GM12878 (cell line): ENCODE data around the gene SOX2. TPM values are rescaled to one million over a fixed set of nuclear protein-coding genes. Genes with fewer than 3 reads are reported as not detected.

Experiments
- ATAC-seq: fragments of 200-7000 bp; cut with Tn5 transposase; 3 replicates; pipeline ENCODE4 v1.9.1; 2020; ENCODE audit warnings: mild to moderate bottlenecking, moderate library complexity
- BruUV-seq: library from RNA; stranded (reverse); fragments of 400-500 nt; replicated peaks from 2 replicates; lab custom pipeline; 2021; lab: Mats Ljungman, UMichigan
- CTCF ChIA-PET: fragments of 300-600 bp; sonication (Branson Sonifier 250); formaldehyde crosslinking; extraction: SDS; loops from one replicate; lab custom pipeline; 2021; ENCODE audit warnings: inconsistent platforms; lab: Yijun Ruan, JAX
- POLR2A ChIA-PET: fragments of 350-600 bp; formaldehyde crosslinking; extraction: SDS; loops from one replicate; lab custom pipeline; 2021; ENCODE audit warnings: inconsistent platforms; lab: Charles Lee
- RAD21 ChIA-PET: fragments of 300-600 bp; sonication (Branson Sonifier 250); formaldehyde crosslinking; loops from one replicate; lab custom pipeline; 2023; ENCODE audit warnings: antibody characterized with exemption; ENCODE audit not compliant: unreplicated experiment; lab: Charles Lee
- SMC1A ChIA-PET: fragments of 300-600 bp; sonication (Branson Sonifier 250); formaldehyde crosslinking; loops from one replicate; lab custom pipeline; 2023; ENCODE audit not compliant: unreplicated experiment, uncharacterized antibody; lab: Charles Lee
- DNase-seq: peaks from one replicate; pipeline ENCODE4 v3.0.0-alpha.2; 2011; ENCODE audit warnings: low read depth, low spot score
- FAIRE-seq: peaks from 3 replicates; lab custom pipeline; 2011; peaks lifted over from hg19 to GRCh38; lab: Jason Lieb, UNC
- H2AFZ ChIP-seq: 2 replicates; pipeline ENCODE4 v1.6.0; 2011; ENCODE audit warnings: low read depth, low read length, control low read depth; ENCODE audit not compliant: control insufficient read depth
- H3K27ac ChIP-seq: 2 replicates; pipeline ENCODE4 v1.5.1; 2011; ENCODE audit warnings: control low read depth; ENCODE audit not compliant: control insufficient read depth, insufficient read depth
- H3K27me3 ChIP-seq, 2 experiments: replicated peaks in 1 of 2; 2 replicates each; pipeline versions ENCODE4 v1.6.0 to v1.6.1; 2011; ENCODE audit warnings: low read length in 1 of 2; ENCODE audit not compliant: control insufficient read depth in 2 of 2, insufficient read depth in 2 of 2
- H3K36me3 ChIP-seq, 2 experiments: 2 replicates each; pipeline ENCODE4 v1.5.1; 2011; ENCODE audit warnings: low read length in 1 of 2; ENCODE audit not compliant: control insufficient read depth in 2 of 2, insufficient read depth in 2 of 2
- H3K4me1 ChIP-seq: 2 replicates; pipeline ENCODE4 v1.6.1; 2011; ENCODE audit warnings: mild to moderate bottlenecking, low read length, moderate library complexity, mixed read lengths; ENCODE audit not compliant: control insufficient read depth, insufficient read depth
- H3K4me2 ChIP-seq: 2 replicates; pipeline ENCODE4 v1.6.0; 2011; ENCODE audit warnings: control low read depth; ENCODE audit not compliant: control insufficient read depth, insufficient read depth
- H3K4me3 ChIP-seq: fragments of 200-600 bp; sonication (generic); 2 replicates; pipeline ENCODE4 v1.5.1; 2016
- H3K79me2 ChIP-seq: 2 replicates; pipeline ENCODE4 v1.6.0; 2011; ENCODE audit warnings: low read length; ENCODE audit not compliant: control insufficient read depth, insufficient read depth
- H3K9ac ChIP-seq: 2 replicates; pipeline ENCODE4 v1.8.0; 2011; ENCODE audit warnings: low read length, control low read depth, mixed read lengths; ENCODE audit not compliant: control insufficient read depth, insufficient read depth
- H3K9me3 ChIP-seq: replicated peaks from 3 replicates; pipeline ENCODE4 v1.5.1; 2011; ENCODE audit warnings: mild to moderate bottlenecking, low read length; ENCODE audit not compliant: control insufficient read depth, insufficient read depth
- H4K20me1 ChIP-seq: 2 replicates; pipeline ENCODE4 v1.6.0; 2011; ENCODE audit not compliant: control insufficient read depth, insufficient read depth
- ATF2 ChIP-seq: IDR thresholded peaks from 2 replicates; pipeline ENCODE4 v1.6.1; 2012; ENCODE audit warnings: low read length, inconsistent platforms
- DPF2 ChIP-seq: fragments of 450-650 bp; IDR thresholded peaks from 2 replicates; pipeline ENCODE4 v1.6.1; 2017; ENCODE audit warnings: mild to moderate bottlenecking
- EED ChIP-seq: sonication (generic); IDR thresholded peaks from 2 replicates; pipeline ENCODE4 v1.6.1; 2016; ENCODE audit warnings: antibody characterized with exemption, low read depth
- KLF5 ChIP-seq: fragments of 450-650 bp; IDR thresholded peaks from 2 replicates; pipeline ENCODE4 v1.6.1; 2014; ENCODE audit warnings: mild to moderate bottlenecking; ENCODE audit not compliant: partially characterized antibody
- SREBF2 ChIP-seq: IDR thresholded peaks from 2 replicates; pipeline ENCODE4 v1.6.1; 2012; ENCODE audit warnings: mild to moderate bottlenecking, low read length
- ZBTB4 ChIP-seq: fragments of 450-650 bp; formaldehyde crosslinking; IDR thresholded peaks from 2 replicates; pipeline ENCODE4 v1.4.0; 2022; ENCODE audit warnings: mild to moderate bottlenecking, moderate library complexity
- WGBS: methylation state at CpG from one replicate; pipeline ENCODE4 v1.1.6; 2016; ENCODE audit warnings: low lambda C conversion rate; ENCODE audit not compliant: insufficient replicate concordance, insufficient coverage; ENCODE audit errors: missing lambda C conversion rate; 5-methylcytosine and 5-hydroxymethylcytosine counted together
- in situ Hi-C: fragments of 300-500 bp; cut with MboI; formaldehyde crosslinking; loops from 9 replicates; pipeline ENCODE4 v1.14.3; 2018; ENCODE audit warnings: mixed read lengths
- intact Hi-C: fragments of 100-400 bp; cut with micrococcal nuclease; formaldehyde crosslinking; loops from one replicate; pipeline ENCODE4 v1.14.2; 2022; ENCODE audit not compliant: unreplicated experiment
- polyA plus RNA-seq, 11 experiments: library from polyadenylated mRNA; depleted of rRNA in 4 of 11; unstranded in 6 of 11; stranded (reverse) in 5 of 11; fragments of >200 nt; fragmentation: Nextera tagmentation in 4 of 11; fragmentation: Illumina TruSeq in 1 of 11; extraction: Ambion mirVana in 4 of 11; extraction: Trizol in 1 of 11; gene quantifications; 1 replicate in 1 of 11; 2 replicates in 10 of 11; pipeline versions ENCODE4 v1.2.1 to v1.2.3, GENCODE V29; 2011 to 2016; ENCODE audit warnings: inconsistent platforms in 2 of 11, missing spikeins in 2 of 11, low read depth in 1 of 11
- total RNA-seq, 4 experiments: library from RNA; depleted of rRNA in 3 of 4; stranded (reverse); fragments of >200 nt in 3 of 4; fragmentation: Illumina TruSeq in 1 of 4; extraction: Trizol in 1 of 4; gene quantifications; 2 replicates each; pipeline versions ENCODE4 v1.2.1 to v1.2.3, GENCODE V29; 2013 to 2021

The SOX2 gene
- total and polyA plus RNA-seq, 10 of the 15 experiments (the other 5 are each of a cell fraction or from before 2014, with no cell fraction given), result 0.06 to 0.10 (median 0.07) TPM; not detected in 6

- 48% methylated on average over 8 of the region's 15 CpGs for WGBS
- H3K27me3 ChIP-seq, result peaks cover 9 to 31% of the 10 kb centered on the region in 2 experiments
- intact Hi-C loops, result no loop called here
These were observed 14.1 kb downstream of the SOX2 start for GRCh38 chr3:181725830-181726229.

More at GRCh38 chr3:181725830-181726229, 14.1 kb downstream of the SOX2 start:
- DNase-seq (no peak), FAIRE-seq (no peak), ATAC-seq (no peak)
- H3K9ac ChIP-seq, result no peak overlapping the region
- in situ Hi-C loops, result no loop called here
- H3K9me3 ChIP-seq, result no peaks in the 10 kb centered on the region; the same call in 2 of the 3 replicates
- H3K4me2 ChIP-seq, result no peak overlapping the region
- no peak overlapping the region for H3K27ac ChIP-seq
- SMC1A ChIA-PET, result no interaction called here
- no peaks in the 10 kb centered on the region for H3K4me1 ChIP-seq
- BruUV-seq, result no TSS peak
- no peak overlapping the region for H2AFZ ChIP-seq
- H3K36me3 ChIP-seq, result no peaks in the 10 kb centered on the region
- TF ChIP-seq ATF2 (no peak), SREBF2 (no peak), KLF5 (no peak), EED (no peak), DPF2 (no peak), ZBTB4 (CRISPR knock-in tag) (no peak)
- TF ChIP-seq, all 136 proteins: peak for 0
- ChIA-PET RAD21 (no interaction called here), CTCF (no interaction called here), POLR2A (no interaction called here)
- no peaks in the 10 kb centered on the region for H3K79me2 ChIP-seq
- H4K20me1 ChIP-seq, result no peaks in the 10 kb centered on the region; the same call in 1 of the 2 replicates
- H3K4me3 ChIP-seq, result no peak overlapping the region
